Cerebellar cortex (tissue), 1 donor: ENCODE measurements around the gene RNF126.

Source experiments
- DNase-seq: peaks from one replicate; pipeline ENCODE4 v3.0.0-alpha.2; 2015; ENCODE audit warnings: low spot score

The RNF126 gene

DNA sequence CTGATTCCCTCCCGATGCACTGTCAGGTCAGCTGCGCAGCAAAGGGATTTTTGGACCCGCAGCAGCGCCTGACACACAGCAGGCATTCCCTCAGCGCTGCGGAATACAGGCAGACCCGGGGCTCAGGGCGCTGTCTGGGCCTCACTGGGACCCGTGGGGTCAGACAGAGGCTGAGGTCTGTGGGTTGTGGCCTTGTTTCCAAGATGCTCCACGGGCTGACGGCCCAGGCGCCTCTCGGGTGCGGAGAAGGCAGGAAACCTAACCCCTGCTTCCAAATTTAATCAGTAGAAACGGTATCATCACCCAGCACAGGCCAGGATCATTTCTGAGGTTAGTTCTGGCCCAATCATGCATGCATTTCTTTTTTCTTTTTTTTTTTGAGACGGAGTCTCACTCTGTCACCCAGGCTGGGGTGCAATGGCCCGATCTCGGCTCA, 686 bp upstream of the RNF126 start:
- DNase-seq = no peak

DNA sequence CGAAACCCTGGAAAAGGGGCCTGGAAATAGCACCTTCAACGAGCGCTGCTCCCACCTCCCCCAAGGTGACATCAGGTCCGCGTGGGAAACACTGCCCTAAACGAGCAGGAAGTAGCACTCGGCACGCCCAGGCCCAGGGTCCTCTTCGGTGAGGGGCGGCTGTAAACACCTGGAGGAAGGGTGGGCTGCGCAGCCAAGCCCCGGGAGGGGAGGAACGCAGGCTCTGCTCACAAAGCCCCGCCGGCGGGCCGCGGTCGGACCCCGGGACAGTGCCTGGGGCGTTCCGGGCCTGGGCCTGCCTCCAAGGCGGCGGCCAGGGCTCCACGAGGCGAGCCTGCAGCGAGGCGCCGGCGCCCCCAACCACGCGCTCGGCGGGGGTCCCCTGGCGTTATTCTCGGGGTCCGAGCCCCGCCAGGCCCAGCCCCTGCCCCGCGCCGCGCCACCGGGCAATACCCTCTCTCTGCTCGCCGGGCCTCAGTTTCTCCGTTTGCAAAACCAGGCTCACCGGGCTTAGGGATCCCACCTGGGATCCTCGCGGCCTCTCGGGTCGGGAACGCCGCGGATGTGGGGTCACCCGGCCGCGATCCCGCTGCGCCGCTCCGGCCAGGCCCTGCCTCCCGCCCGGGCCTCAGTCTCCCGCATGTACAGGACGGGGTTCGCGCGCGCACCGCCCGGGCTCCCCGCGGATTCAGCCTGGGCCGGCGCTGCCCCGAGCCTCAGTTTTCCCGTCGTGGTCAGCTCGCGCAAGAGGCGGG, 630 bp downstream of the RNF126 start:
- no peak for DNase-seq

DNA sequence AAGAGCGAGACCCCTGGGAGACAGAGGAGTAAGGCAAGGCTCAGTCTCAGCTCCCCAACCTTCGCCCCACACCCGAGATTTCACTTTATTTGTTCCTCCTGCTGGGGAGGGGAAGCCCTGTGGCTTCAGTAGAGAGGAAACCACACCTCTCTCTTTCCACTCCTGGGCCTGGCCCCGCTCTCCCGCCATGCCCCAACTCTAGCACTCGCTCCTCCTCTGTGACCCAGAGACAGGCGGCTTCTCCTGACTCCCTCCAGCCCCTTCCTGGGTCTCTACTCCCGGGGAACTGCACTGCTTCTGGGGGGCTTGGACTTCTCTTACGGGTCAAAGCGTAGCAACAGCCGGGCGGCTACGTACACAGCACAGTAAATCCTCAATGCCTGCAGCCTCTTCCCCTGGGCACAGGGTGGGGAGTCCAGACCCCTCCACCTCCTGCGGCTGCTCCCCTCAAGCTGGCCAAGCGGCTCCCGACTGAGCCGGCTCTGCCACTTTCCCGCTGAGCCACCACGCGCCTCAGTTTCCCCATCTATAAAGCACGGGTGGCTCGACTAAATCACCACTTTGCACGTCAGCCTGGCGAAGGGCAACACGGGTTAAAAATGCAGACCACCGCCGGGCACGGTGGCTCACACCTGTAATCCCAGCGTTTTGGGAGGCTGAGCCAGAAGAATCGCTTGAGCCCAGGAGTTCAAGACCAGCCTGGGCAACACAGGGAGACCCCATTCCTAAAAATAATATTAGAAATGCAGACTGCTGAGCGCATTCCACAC, 1.4 kb downstream of the RNF126 start:
- no peak for DNase-seq

DNA sequence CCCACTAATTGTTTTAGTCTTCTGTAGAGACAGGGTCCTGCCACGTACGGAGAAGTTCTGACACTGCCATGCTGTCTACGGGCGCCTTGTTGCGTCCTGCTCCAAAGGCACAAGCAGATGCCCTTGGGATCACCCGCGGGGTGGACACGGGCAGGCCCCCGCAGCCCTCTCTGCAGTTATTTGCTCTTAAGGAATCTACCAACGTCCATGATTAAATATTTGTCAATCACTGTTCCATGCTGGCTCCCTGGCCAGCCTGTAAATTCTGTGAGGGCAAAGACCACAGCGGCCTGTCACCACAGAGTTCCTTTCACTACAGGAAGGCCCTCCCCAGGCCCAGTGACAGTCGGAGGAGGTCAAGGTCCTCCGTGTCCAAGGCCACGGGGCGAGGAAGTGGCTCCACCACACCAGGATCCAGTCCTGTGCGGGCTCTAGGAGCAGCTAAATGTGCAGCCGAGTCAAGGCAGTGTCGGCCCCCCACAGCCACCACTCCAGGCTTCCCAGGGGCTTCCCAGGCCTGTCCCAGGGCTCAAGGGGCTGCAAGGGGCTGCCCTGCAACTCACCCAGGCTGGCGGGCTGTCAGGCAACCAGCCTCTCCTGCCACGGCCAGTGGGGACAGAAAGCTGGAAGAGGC, 2.1 kb downstream of the RNF126 start:
- no peak for DNase-seq

DNA sequence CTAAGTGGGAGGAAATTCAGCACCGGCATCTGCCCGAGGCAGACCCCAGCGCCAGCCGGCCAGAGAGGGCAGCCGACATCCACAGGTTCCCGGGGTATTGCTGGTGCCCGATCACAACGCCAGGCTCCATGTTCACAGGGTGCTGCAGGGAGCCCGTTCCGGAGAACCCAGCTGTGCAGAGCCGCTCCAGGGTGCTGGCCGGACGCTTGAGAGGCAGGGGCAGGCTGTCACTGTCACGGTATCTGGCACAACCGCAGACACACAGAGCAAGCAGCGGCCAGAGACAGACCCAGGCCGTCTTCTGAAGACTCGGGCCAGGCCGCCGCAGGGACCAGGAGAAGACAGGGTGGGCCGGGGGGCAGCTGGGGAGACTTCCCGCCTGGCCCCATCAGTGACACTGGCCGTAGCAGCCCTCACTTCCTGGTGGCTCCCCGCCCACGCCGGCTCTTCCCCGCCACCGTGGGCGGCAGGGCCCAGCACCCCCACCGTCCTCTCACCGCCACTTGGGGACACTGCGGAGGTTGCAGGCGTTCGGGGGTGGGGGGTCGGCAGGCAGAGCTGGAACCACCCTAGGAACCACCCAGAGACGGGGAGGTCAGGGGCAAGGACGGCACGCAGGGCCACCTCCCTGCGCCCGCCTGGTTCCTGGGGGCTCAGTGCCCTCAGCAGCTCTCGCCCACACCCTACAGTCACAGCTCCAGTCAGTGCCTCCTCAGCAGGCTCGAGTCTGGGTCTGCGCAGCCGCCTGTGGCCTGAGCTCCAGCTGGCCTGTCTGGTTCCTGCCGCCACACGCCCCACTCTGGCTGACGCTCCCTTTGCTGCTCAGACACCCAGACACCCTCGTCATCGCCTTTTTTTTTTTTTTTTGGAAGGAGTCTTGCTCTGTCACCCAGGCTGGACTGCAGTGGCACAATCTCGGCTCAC, 3.8 kb downstream of the RNF126 start:
- DNase-seq = peak; percentile 61

DNA sequence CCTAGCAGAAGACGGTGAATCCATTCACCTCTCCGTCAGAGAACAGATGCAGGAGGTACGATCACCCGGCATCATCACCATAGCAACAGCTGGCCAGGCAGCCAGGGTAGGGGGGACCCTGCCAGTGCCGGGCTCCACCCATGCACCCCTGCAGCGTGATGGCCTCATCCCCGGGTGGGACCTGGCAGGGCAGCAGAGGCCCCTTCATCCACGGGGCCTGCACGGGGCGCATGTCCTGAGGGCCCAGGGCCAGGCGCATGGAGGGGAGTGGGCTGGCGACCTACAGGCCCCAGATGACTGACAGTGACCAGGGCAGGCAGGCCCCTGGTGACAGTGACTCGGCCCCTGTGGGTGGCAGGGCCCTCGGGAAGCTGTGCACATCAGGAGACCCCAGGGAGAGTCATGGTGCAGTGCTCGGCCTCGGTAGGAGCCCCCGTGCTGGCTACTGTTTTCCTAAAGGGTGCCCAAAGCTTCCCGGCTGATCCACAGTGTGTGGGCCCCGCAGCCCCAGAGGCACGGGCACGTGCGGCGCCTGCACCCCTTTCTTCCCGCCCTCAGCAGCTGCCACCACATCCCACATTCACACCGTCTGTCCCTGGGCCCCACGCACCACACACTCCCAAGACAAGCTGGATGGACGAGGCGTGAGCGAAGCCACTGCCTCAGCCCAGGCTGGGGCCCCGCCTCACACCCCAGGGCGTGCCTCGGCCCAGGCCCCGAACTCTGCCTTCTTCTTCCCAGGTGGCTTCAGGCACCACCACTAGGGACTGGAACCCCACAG, 4.8 kb downstream of the RNF126 start:
- no peak for DNase-seq

DNA sequence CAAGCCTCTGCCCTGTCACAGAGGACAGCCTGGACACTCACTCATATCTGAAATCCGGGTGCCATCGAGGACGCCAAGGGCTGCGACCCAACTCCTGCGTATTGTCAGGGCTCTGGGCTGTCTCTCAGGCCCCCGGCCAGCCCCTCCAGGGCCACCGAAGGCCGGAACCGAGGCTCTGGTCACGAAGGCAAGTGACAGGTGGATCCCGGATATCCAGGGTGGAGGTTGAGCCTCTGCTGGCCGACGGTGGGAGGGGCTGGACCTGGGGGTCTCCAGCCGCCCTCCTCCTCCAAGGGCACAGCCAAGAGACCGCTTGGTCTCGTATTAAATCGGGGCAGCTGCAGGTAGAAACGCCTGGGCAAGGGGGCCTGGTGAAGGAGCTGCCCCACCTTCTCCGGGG, 5.4 kb downstream of the RNF126 start:
- no peak for DNase-seq

DNA sequence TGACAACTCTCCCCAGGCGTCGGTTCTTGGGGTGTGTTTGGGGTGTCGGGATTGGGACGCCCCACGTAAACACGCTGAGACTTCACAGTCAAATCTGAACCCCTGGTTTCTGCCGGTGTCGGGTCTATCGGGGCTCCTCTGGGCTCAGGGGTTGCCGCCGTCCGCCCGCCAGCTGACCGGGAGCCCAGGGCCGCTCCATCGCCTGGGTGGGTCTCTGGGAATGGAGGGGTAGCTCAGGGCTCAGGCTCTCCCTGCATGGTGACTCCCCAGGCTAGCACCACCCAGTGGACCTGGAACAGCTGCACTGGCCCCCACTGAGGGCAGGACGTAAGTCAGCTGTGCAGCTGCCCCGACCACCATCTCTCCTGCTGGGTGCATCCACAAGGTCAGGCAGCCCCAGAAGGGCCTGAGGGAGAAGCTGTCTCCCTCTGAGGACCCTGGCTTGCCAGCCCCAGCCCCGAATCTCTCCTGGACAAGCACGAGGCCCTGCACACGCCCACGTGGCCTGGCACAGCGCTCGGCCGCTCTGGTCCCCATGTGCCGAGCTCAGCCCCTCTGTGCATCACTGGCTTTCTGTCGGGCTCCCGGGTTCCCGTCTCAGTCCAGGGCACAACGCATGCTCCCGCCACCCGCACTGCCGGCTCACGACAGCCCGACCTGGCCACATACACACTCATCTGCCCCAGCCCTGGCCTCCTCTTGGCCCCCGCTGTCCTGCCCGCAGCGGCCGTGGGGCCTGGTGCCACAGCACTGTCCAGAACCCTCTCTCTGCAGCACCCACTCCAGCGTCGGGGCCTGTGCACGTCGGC, 6.1 kb downstream of the RNF126 start:
- DNase-seq = no peak

DNA sequence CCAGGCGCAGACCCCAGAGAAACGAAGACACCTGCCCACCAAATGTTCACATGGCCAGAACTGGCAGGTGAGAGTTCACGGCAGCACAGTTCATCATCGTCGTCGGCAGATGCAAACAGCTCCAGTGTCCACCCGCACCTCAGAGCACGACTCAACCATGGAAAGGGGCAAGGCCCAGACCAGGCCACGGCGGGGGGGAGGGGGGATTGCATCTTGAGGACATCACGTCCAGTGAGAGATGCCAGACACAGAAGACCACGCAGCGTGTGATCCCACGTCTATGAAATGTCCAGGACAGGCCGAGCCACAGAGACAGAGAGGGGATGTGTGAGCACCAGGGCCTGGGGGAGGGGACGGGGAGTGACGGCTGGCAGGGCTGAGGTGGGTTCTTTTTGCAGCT, 7.3 kb downstream of the RNF126 start:
- DNase-seq = no peak

DNA sequence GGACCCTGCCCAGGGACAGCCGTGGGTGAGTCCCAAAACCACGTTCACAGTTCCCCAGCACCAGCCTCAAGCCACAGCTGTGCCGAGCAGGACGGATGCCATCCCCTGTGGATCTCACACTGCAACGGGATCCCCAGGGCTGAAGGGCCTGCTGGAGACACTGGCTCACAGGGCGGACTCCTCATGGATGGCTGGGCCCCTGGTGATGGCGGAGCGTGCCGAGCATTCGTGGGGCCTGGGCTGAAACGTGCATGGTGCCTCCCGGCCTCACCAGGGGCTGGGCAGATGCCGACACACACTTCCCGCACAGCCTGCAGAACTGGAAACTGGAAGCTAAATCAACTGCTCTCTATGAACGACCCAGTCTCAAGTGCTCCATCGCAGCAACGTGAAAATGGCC, 9.6 kb downstream of the RNF126 start:
- DNase-seq = no peak

DNA sequence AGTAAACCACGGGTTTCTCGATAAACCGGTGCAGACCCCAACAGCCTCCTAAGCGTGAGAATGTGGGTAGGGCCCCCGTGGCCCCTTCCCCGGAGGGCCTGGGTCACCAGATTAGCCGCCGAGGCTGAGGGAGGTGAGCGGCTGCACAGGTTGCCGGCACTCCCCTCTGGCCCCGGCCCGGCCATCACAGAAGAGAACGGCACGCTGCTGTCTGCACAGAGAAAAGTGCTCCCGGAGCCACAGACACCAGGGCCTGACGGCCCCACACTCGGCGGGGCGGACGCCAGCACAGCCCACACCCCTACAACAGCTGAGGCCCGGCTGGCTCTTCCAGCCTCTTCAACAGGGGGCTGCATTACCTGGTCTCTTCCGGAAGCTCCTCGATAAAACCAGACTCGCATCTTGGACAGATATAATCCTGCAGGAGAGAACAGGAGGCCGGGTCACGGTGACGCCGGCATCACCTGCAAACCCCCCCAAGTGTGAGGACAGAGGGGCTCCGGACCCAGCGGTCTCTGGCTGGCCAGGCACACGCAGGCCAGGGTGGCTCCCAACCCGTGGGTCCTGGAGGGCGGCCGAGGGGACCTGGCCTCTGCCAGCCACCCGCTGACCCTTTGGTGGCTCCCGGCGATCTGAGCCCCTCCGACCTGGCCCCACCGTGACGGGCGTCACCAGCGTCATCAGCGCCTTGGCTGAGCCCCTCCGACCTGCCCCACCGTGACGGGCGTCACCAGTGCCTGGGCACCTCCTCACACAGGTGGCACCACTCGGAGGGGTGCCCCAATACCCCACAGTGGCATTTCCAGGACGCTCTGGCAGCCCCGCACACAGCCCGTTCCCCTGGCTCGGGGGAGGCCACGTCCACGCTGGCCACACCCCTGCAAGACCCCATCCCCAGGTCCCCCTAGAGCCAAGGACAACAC, 10.3 kb downstream of the RNF126 start:
- no peak for DNase-seq

DNA sequence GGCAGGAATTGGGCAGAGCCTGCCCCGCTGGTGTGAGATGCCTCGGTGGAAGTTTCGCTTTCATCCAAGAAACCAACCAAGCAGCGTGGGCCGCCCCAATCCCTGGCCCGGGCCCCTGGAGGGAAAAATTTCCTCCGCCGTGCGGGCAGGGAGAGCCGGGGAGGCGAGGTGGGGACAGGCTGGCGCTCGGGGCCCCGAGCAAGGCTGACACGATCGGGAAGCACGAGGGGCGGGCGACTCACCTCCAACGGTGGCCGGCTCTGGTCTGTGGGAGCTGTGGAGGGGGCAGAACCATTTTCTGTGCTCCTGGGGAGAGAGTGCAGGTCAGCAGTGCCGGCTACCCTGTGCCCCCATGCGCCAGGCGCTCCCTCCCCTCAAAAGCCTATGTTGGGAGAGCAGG, 11.0 kb downstream of the RNF126 start:
- no peak for DNase-seq

DNA sequence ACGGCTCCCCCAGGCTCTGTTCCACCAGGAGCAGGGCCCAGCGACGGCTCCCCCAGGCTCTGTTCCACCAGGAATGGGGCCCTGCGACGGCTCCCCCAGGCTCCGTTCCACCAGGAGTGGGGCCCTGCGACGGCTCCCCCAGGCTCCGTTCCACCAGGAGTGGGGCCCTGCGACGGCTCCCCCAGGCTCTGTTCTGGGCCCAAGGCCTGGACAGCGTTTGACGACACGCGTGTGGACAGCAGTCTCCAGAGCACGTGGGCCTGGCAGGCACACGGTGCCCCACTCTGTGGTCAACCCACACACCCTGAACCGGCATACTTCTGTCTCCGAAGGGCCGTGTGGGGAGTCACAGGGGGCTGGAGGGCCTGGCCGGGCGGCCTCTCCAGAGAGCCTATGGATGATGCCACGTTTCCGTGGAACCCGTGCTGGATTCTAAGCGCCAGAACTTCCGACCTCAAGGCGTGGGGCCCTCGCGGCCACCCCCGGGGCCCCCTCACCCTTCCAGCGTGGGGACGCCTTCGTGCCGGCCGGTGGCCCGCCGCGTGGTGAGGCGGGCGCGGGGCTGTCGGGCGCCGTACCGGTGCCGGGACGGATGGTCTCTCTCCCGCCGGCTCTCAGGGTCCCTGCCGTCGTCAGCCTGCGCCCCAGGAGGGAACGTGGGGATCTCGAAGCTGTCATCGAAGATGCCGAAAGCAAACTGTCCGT, 11.7 kb downstream of the RNF126 start:
- DNase-seq = no peak

DNA sequence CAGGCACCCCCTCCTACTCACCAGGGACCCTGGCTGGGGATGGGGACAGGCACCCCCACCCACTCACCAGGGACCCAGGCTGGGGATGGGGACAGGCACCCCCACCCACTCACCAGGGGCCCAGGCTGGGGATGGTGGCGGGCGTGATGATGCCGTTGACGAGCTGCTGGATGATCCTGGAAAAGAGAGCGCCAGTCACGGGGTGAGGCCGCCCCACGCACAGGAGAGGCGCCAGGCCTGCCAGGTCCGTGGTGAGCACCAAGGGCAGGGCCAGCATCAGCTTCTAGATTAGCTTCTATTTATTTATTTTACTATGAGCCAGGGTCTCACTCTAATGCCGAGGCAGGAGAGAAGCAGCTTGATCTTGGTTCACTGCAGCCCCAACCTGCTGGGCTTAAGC, 12.9 kb downstream of the RNF126 start:
- DNase-seq = no peak

DNA sequence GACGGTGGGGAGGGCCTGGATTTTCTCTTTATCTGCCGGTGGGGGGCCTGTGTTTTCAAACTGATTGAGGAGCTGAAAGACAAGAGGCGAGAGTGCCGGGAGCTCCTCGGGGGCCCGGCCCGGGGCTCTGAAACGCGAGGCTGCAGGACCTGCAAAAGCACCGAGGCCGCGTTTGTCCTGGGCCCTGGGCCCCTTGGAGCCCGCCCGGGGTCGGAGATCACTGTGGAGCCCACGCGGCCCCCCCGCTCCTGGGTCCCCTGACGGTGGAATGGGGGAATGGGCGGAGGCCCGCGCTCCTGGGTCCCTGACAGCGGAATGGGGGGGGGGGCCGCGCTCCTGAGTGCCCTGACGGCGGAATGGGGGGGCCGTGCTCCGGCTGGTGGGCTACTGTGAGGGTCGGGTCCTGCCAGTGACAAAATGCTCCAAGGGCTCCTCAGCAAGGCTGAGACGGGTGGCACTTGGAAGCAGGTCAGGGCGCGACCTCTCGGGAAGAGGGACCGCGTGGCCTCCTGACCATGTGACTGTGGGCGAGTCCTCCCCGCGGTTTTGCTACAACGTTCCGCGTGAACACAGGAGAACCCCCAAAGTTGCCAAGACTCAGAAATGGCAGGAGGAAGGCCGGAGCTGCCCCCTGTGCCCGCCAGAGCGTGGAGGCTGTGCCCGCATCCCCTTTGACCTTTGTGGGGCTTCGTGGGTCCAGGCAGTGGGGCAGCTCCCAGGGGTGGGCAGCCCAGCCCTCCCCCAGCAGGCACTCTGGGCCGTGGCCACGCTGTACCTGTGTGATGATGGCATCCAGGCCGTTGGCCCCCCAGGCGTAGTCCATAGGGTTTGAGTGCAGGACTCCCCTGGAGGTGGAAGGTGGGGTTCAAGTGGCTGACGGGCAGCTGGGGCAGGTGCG, 13.9 kb downstream of the RNF126 start:
- no peak for DNase-seq

DNA sequence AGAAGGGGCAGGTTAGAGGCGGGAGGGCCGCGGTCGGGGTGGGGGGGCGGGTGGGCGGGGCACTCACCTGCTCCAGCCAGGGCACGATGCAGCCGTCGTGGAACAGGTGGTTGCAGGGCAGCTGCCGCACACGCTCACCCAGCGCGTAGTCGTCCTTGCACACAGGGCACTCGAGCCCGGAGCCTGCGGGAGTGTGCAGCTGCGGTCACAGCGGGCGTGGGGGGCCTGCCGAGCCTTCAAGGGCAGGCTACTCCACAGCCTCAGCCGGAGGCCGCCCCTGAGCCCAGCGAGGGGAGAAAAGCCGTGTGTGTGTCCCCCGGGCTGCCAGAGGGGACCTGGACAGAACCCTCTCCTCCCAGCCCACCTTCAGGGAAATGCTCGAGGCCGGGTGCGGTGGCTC, 14.7 kb downstream of the RNF126 start:
- DNase-seq = no peak

DNA sequence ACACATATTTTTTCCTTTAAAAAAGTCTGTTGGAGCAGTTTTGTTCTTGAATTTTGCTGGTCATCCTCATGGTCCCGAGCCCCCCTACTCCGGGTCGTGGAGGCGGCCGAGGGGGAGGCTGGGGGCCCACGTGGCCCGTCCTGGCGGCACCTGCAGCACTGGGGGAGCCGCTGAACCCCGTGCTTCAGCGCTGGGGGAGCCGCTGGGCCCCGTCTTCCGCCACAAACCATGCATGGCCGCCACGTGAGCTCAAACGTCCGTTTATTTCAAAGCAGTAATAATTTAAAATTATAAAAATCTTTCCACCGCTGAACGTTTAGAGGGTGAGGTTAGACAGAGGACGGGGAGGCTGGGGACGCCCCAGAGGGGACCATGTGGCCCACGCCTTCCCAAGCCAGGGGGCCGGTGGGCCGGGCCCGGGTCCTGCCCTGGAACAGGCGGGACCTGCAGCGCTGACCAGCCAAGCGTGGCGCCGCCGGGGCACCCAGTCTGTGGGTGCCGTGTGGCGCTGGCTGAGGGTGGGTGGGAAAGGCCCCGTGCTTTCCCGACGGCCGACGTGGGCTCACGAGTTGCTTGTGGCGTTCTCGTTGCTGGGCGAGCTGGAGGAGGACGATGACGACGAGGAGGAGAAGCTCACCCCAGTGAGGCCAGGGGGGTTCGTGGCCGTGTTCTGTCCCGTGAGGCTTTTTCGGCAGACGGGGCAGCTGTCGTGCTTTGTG, 15.3 kb downstream of the RNF126 start:
- no peak for DNase-seq
